Mesodermal cell (in vitro differentiated cells): ENCODE measurements around the gene MAP4K4.

Experiments
- H3K27ac ChIP-seq: 2 replicates; pipeline ENCODE4 v1.7.0; 2013; ENCODE audit warnings: mild to moderate bottlenecking, low read depth, low read length, moderate library complexity; ENCODE audit not compliant: severe bottlenecking
- H3K36me3 ChIP-seq: 2 replicates; pipeline ENCODE4 v1.7.1; 2013; ENCODE audit warnings: mild to moderate bottlenecking, low read length, moderate library complexity; ENCODE audit not compliant: control insufficient read depth, insufficient read depth
- H3K4me1 ChIP-seq: one replicate; pipeline ENCODE4 v1.7.1; 2013; ENCODE audit warnings: mild to moderate bottlenecking, low read length; ENCODE audit not compliant: insufficient read depth, control insufficient read depth, poor library complexity, severe bottlenecking
- H3K4me3 ChIP-seq: 2 replicates; pipeline ENCODE4 v1.7.0; 2013; ENCODE audit warnings: low read length, control low read depth, mild to moderate bottlenecking; ENCODE audit not compliant: insufficient read depth, poor library complexity, severe bottlenecking; ENCODE audit errors: extremely low read depth
- H3K9me3 ChIP-seq: 2 replicates; pipeline ENCODE4 v1.7.1; 2013; ENCODE audit warnings: mild to moderate bottlenecking, low read length, moderate library complexity; ENCODE audit not compliant: control insufficient read depth
- WGBS, 2 experiments: methylation state at CpG; one replicate each; pipeline ENCODE4 v1.1.5; 2013; ENCODE audit warnings: missing lambda C conversion rate in 2 of 2; ENCODE audit not compliant: insufficient coverage in 2 of 2; 5-methylcytosine and 5-hydroxymethylcytosine counted together

The MAP4K4 gene

GRCh38 chr2:101676674-101677073 lies 20.8 kb upstream of the MAP4K4 start:
- Histone ChIP-seq H3K36me3 (no peaks in the 10 kb centered on the region), H3K4me1 (no peaks in the 10 kb centered on the region), H3K27ac (no peak overlapping the region), H3K9me3 (peaks cover 6% of the 10 kb centered on the region), H3K4me3 (no peak overlapping the region)
- WGBS, 2 experiments, result 90% methylated on average over 2 of the region's 2 CpGs; no CpG with 5 or more reads in 1 of the 2 experiments

GRCh38 chr2:101677658-101678057 lies 19.8 kb upstream of the MAP4K4 start:
- H3K9me3 ChIP-seq, result peaks cover 2% of the 10 kb centered on the region
- H3K27ac ChIP-seq, result no peak overlapping the region
- H3K4me1 ChIP-seq, result no peaks in the 10 kb centered on the region
- WGBS, 2 experiments, result no CpG with 5 or more reads among the region's 1 CpG
- H3K4me3 ChIP-seq, result no peak overlapping the region
- no peaks in the 10 kb centered on the region for H3K36me3 ChIP-seq

- no peaks in the 10 kb centered on the region for H3K4me1 ChIP-seq
- H3K36me3 ChIP-seq, result no peaks in the 10 kb centered on the region
- H3K4me3 ChIP-seq, result no peak overlapping the region
- 80 to 100% methylated on average over 1 to 2 of the region's 3 CpGs for whole genome bisulfite sequencing, 2 experiments
- no peaks in the 10 kb centered on the region for H3K9me3 ChIP-seq
- H3K27ac ChIP-seq, result no peak overlapping the region
Observed at GRCh38 chr2:101678379-101678778, 19.1 kb upstream of the MAP4K4 start.

- Histone ChIP-seq H3K36me3 (no peaks in the 10 kb centered on the region), H3K9me3 (no peaks in the 10 kb centered on the region), H3K4me1 (no peaks in the 10 kb centered on the region), H3K4me3 (no peak overlapping the region), H3K27ac (peak overlapping the region; percentile 73)
- 86 to 93% methylated on average over 7 of the region's 8 CpGs for WGBS, 2 experiments
Observed at GRCh38 chr2:101679037-101679726, 18.3 kb upstream of the MAP4K4 start.

- H3K4me1 ChIP-seq, result no peaks in the 10 kb centered on the region
- no peaks in the 10 kb centered on the region for H3K9me3 ChIP-seq
- H3K36me3 ChIP-seq, result no peaks in the 10 kb centered on the region
- 80 to 93% methylated on average over 4 of the region's 5 CpGs for WGBS, 2 experiments
- peak overlapping the region; percentile 73 for H3K27ac ChIP-seq
- no peak overlapping the region for H3K4me3 ChIP-seq
Observed at GRCh38 chr2:101679801-101680487, 17.6 kb upstream of the MAP4K4 start.

GRCh38 chr2:101682311-101682710 lies 15.2 kb upstream of the MAP4K4 start:
- Histone ChIP-seq H3K4me1 (no peaks in the 10 kb centered on the region), H3K27ac (no peak overlapping the region)
- WGBS, 2 experiments, result 100% methylated on average over 3 of the region's 4 CpGs; no CpG with 5 or more reads in 1 of the 2 experiments

GRCh38 chr2:101684313-101684712 lies 13.2 kb upstream of the MAP4K4 start:
- Histone ChIP-seq H3K27ac (no peak overlapping the region), H3K4me3 (no peak overlapping the region), H3K36me3 (no peaks in the 10 kb centered on the region), H3K9me3 (no peaks in the 10 kb centered on the region), H3K4me1 (no peaks in the 10 kb centered on the region)
- WGBS, 2 experiments, result no CpG with 5 or more reads among the region's 4 CpGs

More at GRCh38 chr2:101682311-101682710, 15.2 kb upstream of the MAP4K4 start:
- Histone ChIP-seq H3K4me3 (no peak overlapping the region), H3K36me3 (no peaks in the 10 kb centered on the region), H3K9me3 (no peaks in the 10 kb centered on the region)

- Histone ChIP-seq H3K4me3 (no peak overlapping the region), H3K4me1 (no peaks in the 10 kb centered on the region), H3K36me3 (no peaks in the 10 kb centered on the region), H3K9me3 (no peaks in the 10 kb centered on the region), H3K27ac (no peak overlapping the region)
- WGBS, 2 experiments, result 87 to 88% methylated on average over 2 to 3 of the region's 5 CpGs
Observed at GRCh38 chr2:101688261-101688660, 9.2 kb upstream of the MAP4K4 start.

GRCh38 chr2:101689114-101689825 lies 8.2 kb upstream of the MAP4K4 start:
- no peak overlapping the region for H3K4me3 ChIP-seq
- no peaks in the 10 kb centered on the region for H3K4me1 ChIP-seq
- H3K9me3 ChIP-seq, result no peaks in the 10 kb centered on the region
- H3K36me3 ChIP-seq, result no peaks in the 10 kb centered on the region
- no peak overlapping the region for H3K27ac ChIP-seq
- WGBS, 2 experiments, result no CpG with 5 or more reads among the region's 1 CpG

- 80 to 100% methylated on average over 1 to 2 of the region's 2 CpGs for WGBS, 2 experiments
- no peak overlapping the region for H3K27ac ChIP-seq
- H3K9me3 ChIP-seq, result no peaks in the 10 kb centered on the region
Observed at GRCh38 chr2:101690547-101691152, 6.9 kb upstream of the MAP4K4 start.

More at GRCh38 chr2:101690547-101691152, 6.9 kb upstream of the MAP4K4 start:
- Histone ChIP-seq H3K4me1 (no peaks in the 10 kb centered on the region), H3K4me3 (no peak overlapping the region), H3K36me3 (no peaks in the 10 kb centered on the region)
